Measurements from ENCODE around the gene RSRC2. TPM values are rescaled to one million over a fixed set of nuclear protein-coding genes. Genes with fewer than 3 reads are reported as not detected.

RSRC2 gene
- total and polyA plus RNA-seq, 10 of the 15 experiments (the other 5 are each of a cell fraction or from before 2014, with no cell fraction given), result 49.8 to 112 (median 60.6) TPM

- TF ChIP-seq MEF2A (IDR thresholded peaks at IDR 0.05; ENCODE audit: insufficient read depth, low read depth, low read length), result 0 out of 2 replicates have a peak, but pooled peaks have one; percentile 10
- no peak for TF ChIP-seq ZBED1 (IDR thresholded peaks at IDR 0.05; ENCODE audit: borderline replicate concordance)
- TF ChIP-seq IRF5 (IDR thresholded peaks at IDR 0.05; ENCODE audit: borderline replicate concordance), result no peak
- TF ChIP-seq ZNF207 (IDR thresholded peaks at IDR 0.05; ENCODE audit: borderline replicate concordance), result no peak
- no peak for TF ChIP-seq KDM1A (IDR thresholded peaks at IDR 0.05; ENCODE audit: borderline replicate concordance)
- peak; percentile 40; the same call in 1 of the 2 replicates for TF ChIP-seq RELB (IDR thresholded peaks at IDR 0.05; ENCODE audit: low read depth)
- no peak for TF ChIP-seq USF2 (IDR thresholded peaks at IDR 0.05; ENCODE audit: borderline replicate concordance, low read depth, low read length)
- no peak for TF ChIP-seq MLLT1 (IDR thresholded peaks at IDR 0.05)
- TF ChIP-seq IKZF2 (IDR thresholded peaks at IDR 0.05), result peak; percentile 40 to 71; a peak in 2 of 4 replicates
- 0 out of 2 replicates have a peak, but pooled peaks have one; percentile 29 for TF ChIP-seq BCL11A (IDR thresholded peaks at IDR 0.05; ENCODE audit: low read depth, low read length)
- no peak for TF ChIP-seq E2F8 (IDR thresholded peaks at IDR 0.05; ENCODE audit: low read depth, partially characterized antibody)
- TF ChIP-seq BMI1 (IDR thresholded peaks at IDR 0.05; ENCODE audit: borderline replicate concordance), result no peak
- no peak for TF ChIP-seq SMARCA5 (IDR thresholded peaks at IDR 0.05)
- no peak for TF ChIP-seq RCOR1 (conservative IDR thresholded peaks at IDR 0.05; ENCODE audit: low read depth, low read length)
- no peak for TF ChIP-seq GABPA (IDR thresholded peaks at IDR 0.05; ENCODE audit: low read depth)
- TF ChIP-seq TCF7 (IDR thresholded peaks at IDR 0.05; ENCODE audit: borderline replicate concordance), result no peak
- TF ChIP-seq MTA3 (IDR thresholded peaks at IDR 0.05; ENCODE audit: borderline replicate concordance, low read length), result no peak
- TF ChIP-seq CBX3 (IDR thresholded peaks at IDR 0.05; ENCODE audit: borderline replicate concordance, low read depth), result no peak
- no peak for TF ChIP-seq ZSCAN29 (IDR thresholded peaks at IDR 0.05)
- no peak for TF ChIP-seq ZNF217 (IDR thresholded peaks at IDR 0.05)
- TF ChIP-seq ZNF384 (IDR thresholded peaks at IDR 0.05; ENCODE audit: borderline replicate concordance, low read depth, low read length), result no peak
- no peak for TF ChIP-seq ATF7 (IDR thresholded peaks at IDR 0.05; ENCODE audit: low read depth)
- peak; percentile 85 for TF ChIP-seq EED (IDR thresholded peaks at IDR 0.05; ENCODE audit: low read depth)
Observed at GRCh38 chr12:122473543-122474323, 53.0 kb downstream of the RSRC2 start (continued).
